ENCODE measurements around the gene IL23R.

Gene IL23R

DNA sequence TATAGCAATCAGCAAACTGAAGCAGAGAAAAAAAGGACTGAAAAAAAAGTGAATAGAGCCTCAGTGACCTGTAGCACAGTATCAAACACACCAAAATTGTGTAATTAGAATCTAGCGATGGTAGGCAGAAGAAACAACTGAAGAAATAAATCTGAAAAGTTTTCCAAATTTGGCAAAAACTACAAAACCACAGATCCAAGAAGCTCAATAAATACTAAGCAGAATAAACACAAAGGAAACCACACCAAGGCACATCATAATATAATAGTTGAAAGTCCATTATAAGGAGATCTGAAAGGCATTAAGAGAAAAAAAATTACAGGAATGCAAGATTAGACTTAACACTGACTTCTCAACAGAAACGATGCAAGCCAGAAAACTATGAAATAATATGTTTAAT is 134.3 kb downstream of the IL23R start:
- no peak for DNase-seq (ENCODE audit: low spot score)

DNA sequence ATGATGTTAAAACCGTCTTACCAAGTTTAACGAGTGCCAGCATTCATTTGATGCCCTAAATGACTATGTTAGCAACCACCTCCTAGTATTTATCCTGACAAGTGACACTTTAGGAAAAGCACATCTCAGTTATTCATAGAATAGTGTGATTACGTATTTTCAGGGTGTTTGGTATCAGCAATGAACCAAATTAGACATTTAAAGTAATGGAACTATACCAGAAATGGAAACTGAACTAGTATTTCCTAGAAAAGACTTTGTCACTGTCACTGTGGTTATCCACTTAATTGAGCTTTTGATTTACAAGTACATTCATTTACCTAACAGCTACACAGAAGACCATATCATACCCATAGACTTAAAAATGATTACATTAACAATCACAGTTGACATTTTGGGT is 137.8 kb downstream of the IL23R start:
- DNase-seq (ENCODE audit: low spot score): no peak

DNA sequence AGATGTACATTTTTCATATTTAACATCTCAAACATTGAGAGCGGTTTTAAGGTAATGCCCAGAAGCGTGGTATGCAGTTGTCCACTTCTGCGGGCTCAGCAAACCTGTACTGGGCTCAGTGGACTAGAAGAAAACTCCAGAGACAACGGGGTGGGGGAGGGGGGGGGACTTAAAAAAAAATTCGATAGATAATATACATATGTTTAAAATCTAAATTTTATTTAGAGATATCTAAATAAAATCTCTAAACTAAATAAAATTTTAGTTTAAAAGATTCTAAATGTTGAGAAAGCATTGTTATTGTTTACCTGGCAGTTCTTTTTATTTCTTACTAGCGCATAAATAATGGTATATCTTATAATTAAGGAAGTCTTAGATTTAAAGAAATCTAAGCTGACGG is 140.3 kb downstream of the IL23R start:
- DNase-seq (ENCODE audit: low spot score): no peak

DNA sequence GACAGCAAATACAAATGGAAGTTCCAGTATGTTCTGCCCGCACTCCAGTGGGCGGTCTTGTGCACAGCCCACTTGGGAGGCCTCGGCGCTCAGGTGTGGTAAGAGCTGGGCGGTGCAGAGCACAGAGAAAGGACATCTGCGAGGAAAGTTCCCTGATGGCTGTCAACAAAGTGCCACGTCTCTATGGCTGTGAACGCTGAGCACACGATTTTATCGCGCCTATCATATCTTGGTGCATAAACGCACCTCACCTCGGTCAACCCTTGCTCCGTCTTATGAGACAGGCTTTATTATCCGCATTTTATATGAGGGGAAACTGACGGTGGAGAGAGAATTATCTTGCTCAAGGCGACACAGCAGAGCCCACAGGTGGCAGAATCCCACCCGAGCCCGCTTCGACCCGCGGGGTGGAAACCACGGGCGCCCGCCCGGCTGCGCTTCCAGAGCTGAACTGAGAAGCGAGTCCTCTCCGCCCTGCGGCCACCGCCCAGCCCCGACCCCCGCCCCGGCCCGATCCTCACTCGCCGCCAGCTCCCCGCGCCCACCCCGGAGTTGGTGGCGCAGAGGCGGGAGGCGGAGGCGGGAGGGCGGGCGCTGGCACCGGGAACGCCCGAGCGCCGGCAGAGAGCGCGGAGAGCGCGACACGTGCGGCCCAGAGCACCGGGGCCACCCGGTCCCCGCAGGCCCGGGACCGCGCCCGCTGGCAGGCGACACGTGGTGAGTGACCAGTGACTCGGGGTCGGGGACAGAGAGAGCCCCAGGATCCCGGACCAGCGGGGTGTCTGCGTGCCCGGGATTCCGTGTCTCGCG is 141.2 kb downstream of the IL23R start, which contains the start of gene IL12RB2:
IL12RB2 (plus strand) TSS at position 623 of the 810 bp plus-strand sequence. CDS start 12,496 bp downstream, outside the sequence.
- DNase-seq (ENCODE audit: low spot score): peak; percentile 6

DNA sequence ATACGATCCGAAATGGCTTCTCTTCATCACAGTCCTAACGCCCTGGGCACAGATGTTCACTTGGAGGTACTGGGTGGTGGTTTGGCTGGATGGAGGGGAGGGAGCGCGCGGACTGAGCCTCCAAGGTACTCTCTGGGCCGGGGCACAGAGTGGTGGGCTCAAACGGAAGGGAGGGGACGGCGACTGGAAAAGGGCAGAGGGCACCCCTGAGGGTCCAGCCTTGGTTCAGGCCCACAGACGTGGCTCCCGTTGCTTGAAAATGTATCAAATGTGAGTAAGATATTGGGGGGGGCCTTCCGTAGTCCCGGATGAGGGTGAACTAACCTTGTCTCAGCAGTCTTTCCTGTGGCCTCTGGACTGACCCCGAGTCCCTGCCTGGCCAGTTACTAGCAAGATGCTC is 141.9 kb downstream of the IL23R start:
- DNase-seq (ENCODE audit: low spot score): no peak
